NB4 (cell line): ENCODE measurements around the gene GRSF1.
"Not testable (repeated sequence)": the region's sequence is repeated elsewhere in the genome, so short reads cannot be mapped to it uniquely, and the experiment has no call there.

Experiments
- DNase-seq: peaks from one replicate; pipeline ENCODE4 v3.0.0; 2010; ENCODE audit warnings: low read depth
- H3K4me3 ChIP-seq: one replicate; pipeline ENCODE4 v1.5.1; 2011; ENCODE audit warnings: mild to moderate bottlenecking, low read depth, low read length, moderate library complexity
- CTCF ChIP-seq: IDR thresholded peaks from one replicate; pipeline ENCODE4 v1.5.1; 2012; ENCODE audit warnings: low read depth, low read length
- MAX ChIP-seq: IDR thresholded peaks from 2 replicates; pipeline ENCODE4 v1.6.1; 2011; ENCODE audit warnings: low read depth, low read length
- MYC ChIP-seq: IDR thresholded peaks from 2 replicates; pipeline ENCODE4 v1.6.1; 2011; ENCODE audit warnings: low read depth, low read length
- POLR2A ChIP-seq: IDR thresholded peaks from 2 replicates; pipeline ENCODE4 v1.6.1; 2011; ENCODE audit warnings: mild to moderate bottlenecking; ENCODE audit not compliant: insufficient read length; ENCODE audit errors: extremely low read depth

The GRSF1 gene

GRCh38 chr4:70787496-70787895 lies 52.2 kb downstream of the GRSF1 start:
- TF ChIP-seq MYC (no peak), POLR2A (no peak), MAX (no peak), CTCF (no peak)
- no peak for DNase-seq
- no peak overlapping the region for H3K4me3 ChIP-seq

GRCh38 chr4:70783096-70783495 lies 56.6 kb downstream of the GRSF1 start:
- no peak overlapping the region for H3K4me3 ChIP-seq
- no peak for DNase-seq
- no peak for TF ChIP-seq CTCF
- TF ChIP-seq POLR2A, result no peak
- no peak for TF ChIP-seq MYC
- TF ChIP-seq MAX, result no peak

GRCh38 chr4:70778888-70779422 lies 60.7 kb downstream of the GRSF1 start:
- no peak for DNase-seq
- H3K4me3 ChIP-seq, result no peak overlapping the region
- TF ChIP-seq CTCF (no peak), MAX (no peak), MYC (no peak), POLR2A (no peak)

- TF ChIP-seq CTCF, result no peak
- no peak for TF ChIP-seq MYC
- TF ChIP-seq POLR2A, result no peak
- no peak for TF ChIP-seq MAX
- DNase-seq, result peak; percentile 4
- no peak overlapping the region for H3K4me3 ChIP-seq
Observed at GRCh38 chr4:70772929-70773555, 66.6 kb downstream of the GRSF1 start.

- H3K4me3 ChIP-seq, DNase-seq: not testable (repeated sequence)
Observed at GRCh38 chr4:70769396-70769795, 70.3 kb downstream of the GRSF1 start.

GRCh38 chr4:70768301-70768948 lies 71.3 kb downstream of the GRSF1 start:
- TF ChIP-seq MYC, result no peak
- no peak for TF ChIP-seq MAX
- TF ChIP-seq POLR2A, result no peak
- TF ChIP-seq CTCF, result no peak
- no peak for DNase-seq
- no peak overlapping the region for H3K4me3 ChIP-seq
